K562 (cell line): ENCODE data around the gene FLAD1. TPM values are rescaled to one million over a fixed set of nuclear protein-coding genes. Genes with fewer than 3 reads are reported as not detected.
A peak's percentile ranks its signal among the peaks of the same experiment; 100 is the strongest.

Source experiments
- BRD4 ChIP-seq: fragments of 200-600 bp; sonication (generic); IDR thresholded peaks from 2 replicates; pipeline ENCODE4 v1.6.1; 2017; ENCODE audit warnings: inconsistent platforms
- BRD9 ChIP-seq: fragments of 450-650 bp; IDR thresholded peaks from 2 replicates; pipeline ENCODE4 v1.6.1; 2018; ENCODE audit warnings: low read depth; ENCODE audit not compliant: partially characterized antibody
- FOXK2 ChIP-seq, 2 experiments: fragments of 450-650 bp; IDR thresholded peaks in 1 of 2; conservative IDR thresholded peaks in 1 of 2; 2 replicates each; pipeline ENCODE4 v1.6.1; 2016; ENCODE audit warnings: low read depth in 2 of 2, mild to moderate bottlenecking in 1 of 2
- HDAC1 ChIP-seq, 2 experiments: fragments of 450-650 bp; IDR thresholded peaks; 2 replicates each; pipeline ENCODE4 v1.6.1; 2016 to 2017; ENCODE audit warnings: inconsistent platforms in 1 of 2, mild to moderate bottlenecking in 1 of 2, moderate library complexity in 1 of 2
- MAZ ChIP-seq, 2 experiments: fragments of 450-650 bp in 1 of 2; sonication (generic) in 1 of 2; formaldehyde crosslinking; IDR thresholded peaks in 1 of 2; conservative IDR thresholded peaks in 1 of 2; 2 replicates each; pipeline versions ENCODE4 v1.4.0 to v1.5.0; 2020; ENCODE audit warnings: mild to moderate bottlenecking in 1 of 2, missing genetic modification reagents in 1 of 2
- NELFE ChIP-seq: IDR thresholded peaks from 2 replicates; pipeline ENCODE4 v1.6.1; 2011; ENCODE audit warnings: mild to moderate bottlenecking; ENCODE audit not compliant: insufficient read depth, insufficient read length
- TOE1 ChIP-seq, 2 experiments: fragments of 450-650 bp in 1 of 2; sonication (generic) in 1 of 2; formaldehyde crosslinking in 1 of 2; IDR thresholded peaks; 2 replicates each; pipeline versions ENCODE4 v1.7.1 to v1.8.0; 2016 to 2022; ENCODE audit warnings: borderline replicate concordance in 2 of 2, mild to moderate bottlenecking in 2 of 2, antibody characterized with exemption in 1 of 2, inconsistent platforms in 1 of 2, low read depth in 1 of 2, missing genetic modification reagents in 1 of 2, moderate library complexity in 1 of 2
- polyA plus RNA-seq, 8 experiments: library from polyadenylated mRNA; depleted of rRNA in 4 of 8; stranded (reverse) in 5 of 8; unstranded in 3 of 8; fragments of >200 nt; fragmentation: Nextera tagmentation in 2 of 8; fragmentation: Illumina TruSeq in 1 of 8; extraction: Ambion mirVana in 2 of 8; extraction: Trizol in 1 of 8; gene quantifications; 2 replicates each; pipeline versions ENCODE4 v1.2.1 to v1.2.3, GENCODE V29; 2011 to 2014; ENCODE audit warnings: inconsistent platforms in 1 of 8, missing spikeins in 1 of 8
- total RNA-seq, 7 experiments: library from RNA; depleted of rRNA in 6 of 7; stranded (reverse); fragments of >200 nt in 6 of 7; fragmentation: Illumina TruSeq in 2 of 7; extraction: Trizol in 2 of 7; gene quantifications; 2 replicates each; pipeline versions ENCODE4 v1.2.1 to v1.2.3, GENCODE V29; 2011 to 2021; ENCODE audit warnings: low replicate concordance in 1 of 7
- TF ChIP-seq, protein P1 (sequence below): fragments of 450-650 bp; IDR thresholded peaks from 2 replicates; pipeline ENCODE4 v1.6.1; 2016; ENCODE audit warnings: mild to moderate bottlenecking, moderate library complexity
- TF ChIP-seq, protein P2 (sequence below), 2 experiments: IDR thresholded peaks; 2 replicates each; pipeline ENCODE4 v1.6.1; 2011; ENCODE audit warnings: borderline replicate concordance in 1 of 2, control low read depth in 1 of 2, low read depth in 1 of 2, low read length in 1 of 2, mild to moderate bottlenecking in 1 of 2, mixed read lengths in 1 of 2, moderate library complexity in 1 of 2; ENCODE audit not compliant: insufficient read depth in 1 of 2, insufficient read length in 1 of 2, poor library complexity in 1 of 2, severe bottlenecking in 1 of 2; ENCODE audit errors: extremely low read depth in 1 of 2
- TF ChIP-seq, protein P3 (sequence below): fragments of 450-650 bp; IDR thresholded peaks from 2 replicates; pipeline ENCODE4 v1.6.1; 2016; ENCODE audit warnings: borderline replicate concordance

FLAD1 gene
- total and polyA plus RNA-seq, 9 of the 15 experiments (the other 6 are each of a cell fraction or from before 2014, with no cell fraction given), result 24.9 to 85.8 (median 67.0) TPM

DNA sequence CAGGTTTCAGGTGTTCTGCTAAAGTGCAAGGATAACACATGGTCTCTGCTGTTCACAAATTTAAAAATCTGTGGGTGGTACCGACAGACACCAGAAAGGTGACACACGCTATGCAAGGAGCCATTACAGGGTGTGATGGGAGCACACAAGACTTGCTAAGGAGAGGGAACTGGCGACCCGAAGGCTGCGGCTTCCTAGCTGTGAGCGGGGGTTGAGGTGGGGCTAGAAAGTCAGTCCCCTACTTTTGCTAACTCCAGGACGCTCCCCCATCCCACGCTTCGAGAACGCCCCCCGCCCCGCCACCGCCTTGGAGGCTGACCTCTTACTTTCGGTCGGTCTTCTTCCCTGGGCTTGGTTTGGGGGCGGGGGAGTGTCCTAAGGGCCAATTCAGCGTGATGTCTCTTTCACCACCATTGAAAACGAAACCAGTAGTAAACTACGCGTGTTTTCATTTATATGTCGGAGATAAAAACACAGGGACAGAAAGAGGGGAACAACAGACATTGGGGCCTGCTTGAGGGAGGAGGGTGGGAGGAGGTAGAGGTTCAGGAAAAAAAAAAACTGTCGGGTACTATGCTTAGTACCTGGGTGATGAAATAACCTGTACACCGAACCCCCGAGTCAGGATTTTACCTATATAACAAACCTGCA is 7.6 kb upstream of the FLAD1 start (continued):
- TF ChIP-seq, protein P1, sequence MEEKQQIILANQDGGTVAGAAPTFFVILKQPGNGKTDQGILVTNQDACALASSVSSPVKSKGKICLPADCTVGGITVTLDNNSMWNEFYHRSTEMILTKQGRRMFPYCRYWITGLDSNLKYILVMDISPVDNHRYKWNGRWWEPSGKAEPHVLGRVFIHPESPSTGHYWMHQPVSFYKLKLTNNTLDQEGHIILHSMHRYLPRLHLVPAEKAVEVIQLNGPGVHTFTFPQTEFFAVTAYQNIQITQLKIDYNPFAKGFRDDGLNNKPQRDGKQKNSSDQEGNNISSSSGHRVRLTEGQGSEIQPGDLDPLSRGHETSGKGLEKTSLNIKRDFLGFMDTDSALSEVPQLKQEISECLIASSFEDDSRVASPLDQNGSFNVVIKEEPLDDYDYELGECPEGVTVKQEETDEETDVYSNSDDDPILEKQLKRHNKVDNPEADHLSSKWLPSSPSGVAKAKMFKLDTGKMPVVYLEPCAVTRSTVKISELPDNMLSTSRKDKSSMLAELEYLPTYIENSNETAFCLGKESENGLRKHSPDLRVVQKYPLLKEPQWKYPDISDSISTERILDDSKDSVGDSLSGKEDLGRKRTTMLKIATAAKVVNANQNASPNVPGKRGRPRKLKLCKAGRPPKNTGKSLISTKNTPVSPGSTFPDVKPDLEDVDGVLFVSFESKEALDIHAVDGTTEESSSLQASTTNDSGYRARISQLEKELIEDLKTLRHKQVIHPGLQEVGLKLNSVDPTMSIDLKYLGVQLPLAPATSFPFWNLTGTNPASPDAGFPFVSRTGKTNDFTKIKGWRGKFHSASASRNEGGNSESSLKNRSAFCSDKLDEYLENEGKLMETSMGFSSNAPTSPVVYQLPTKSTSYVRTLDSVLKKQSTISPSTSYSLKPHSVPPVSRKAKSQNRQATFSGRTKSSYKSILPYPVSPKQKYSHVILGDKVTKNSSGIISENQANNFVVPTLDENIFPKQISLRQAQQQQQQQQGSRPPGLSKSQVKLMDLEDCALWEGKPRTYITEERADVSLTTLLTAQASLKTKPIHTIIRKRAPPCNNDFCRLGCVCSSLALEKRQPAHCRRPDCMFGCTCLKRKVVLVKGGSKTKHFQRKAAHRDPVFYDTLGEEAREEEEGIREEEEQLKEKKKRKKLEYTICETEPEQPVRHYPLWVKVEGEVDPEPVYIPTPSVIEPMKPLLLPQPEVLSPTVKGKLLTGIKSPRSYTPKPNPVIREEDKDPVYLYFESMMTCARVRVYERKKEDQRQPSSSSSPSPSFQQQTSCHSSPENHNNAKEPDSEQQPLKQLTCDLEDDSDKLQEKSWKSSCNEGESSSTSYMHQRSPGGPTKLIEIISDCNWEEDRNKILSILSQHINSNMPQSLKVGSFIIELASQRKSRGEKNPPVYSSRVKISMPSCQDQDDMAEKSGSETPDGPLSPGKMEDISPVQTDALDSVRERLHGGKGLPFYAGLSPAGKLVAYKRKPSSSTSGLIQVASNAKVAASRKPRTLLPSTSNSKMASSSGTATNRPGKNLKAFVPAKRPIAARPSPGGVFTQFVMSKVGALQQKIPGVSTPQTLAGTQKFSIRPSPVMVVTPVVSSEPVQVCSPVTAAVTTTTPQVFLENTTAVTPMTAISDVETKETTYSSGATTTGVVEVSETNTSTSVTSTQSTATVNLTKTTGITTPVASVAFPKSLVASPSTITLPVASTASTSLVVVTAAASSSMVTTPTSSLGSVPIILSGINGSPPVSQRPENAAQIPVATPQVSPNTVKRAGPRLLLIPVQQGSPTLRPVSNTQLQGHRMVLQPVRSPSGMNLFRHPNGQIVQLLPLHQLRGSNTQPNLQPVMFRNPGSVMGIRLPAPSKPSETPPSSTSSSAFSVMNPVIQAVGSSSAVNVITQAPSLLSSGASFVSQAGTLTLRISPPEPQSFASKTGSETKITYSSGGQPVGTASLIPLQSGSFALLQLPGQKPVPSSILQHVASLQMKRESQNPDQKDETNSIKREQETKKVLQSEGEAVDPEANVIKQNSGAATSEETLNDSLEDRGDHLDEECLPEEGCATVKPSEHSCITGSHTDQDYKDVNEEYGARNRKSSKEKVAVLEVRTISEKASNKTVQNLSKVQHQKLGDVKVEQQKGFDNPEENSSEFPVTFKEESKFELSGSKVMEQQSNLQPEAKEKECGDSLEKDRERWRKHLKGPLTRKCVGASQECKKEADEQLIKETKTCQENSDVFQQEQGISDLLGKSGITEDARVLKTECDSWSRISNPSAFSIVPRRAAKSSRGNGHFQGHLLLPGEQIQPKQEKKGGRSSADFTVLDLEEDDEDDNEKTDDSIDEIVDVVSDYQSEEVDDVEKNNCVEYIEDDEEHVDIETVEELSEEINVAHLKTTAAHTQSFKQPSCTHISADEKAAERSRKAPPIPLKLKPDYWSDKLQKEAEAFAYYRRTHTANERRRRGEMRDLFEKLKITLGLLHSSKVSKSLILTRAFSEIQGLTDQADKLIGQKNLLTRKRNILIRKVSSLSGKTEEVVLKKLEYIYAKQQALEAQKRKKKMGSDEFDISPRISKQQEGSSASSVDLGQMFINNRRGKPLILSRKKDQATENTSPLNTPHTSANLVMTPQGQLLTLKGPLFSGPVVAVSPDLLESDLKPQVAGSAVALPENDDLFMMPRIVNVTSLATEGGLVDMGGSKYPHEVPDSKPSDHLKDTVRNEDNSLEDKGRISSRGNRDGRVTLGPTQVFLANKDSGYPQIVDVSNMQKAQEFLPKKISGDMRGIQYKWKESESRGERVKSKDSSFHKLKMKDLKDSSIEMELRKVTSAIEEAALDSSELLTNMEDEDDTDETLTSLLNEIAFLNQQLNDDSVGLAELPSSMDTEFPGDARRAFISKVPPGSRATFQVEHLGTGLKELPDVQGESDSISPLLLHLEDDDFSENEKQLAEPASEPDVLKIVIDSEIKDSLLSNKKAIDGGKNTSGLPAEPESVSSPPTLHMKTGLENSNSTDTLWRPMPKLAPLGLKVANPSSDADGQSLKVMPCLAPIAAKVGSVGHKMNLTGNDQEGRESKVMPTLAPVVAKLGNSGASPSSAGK, result peak; percentile 20; the same call in 1 of the 2 replicates
- TF ChIP-seq BRD4 (peak; percentile 77; the same call in 1 of the 2 replicates), BRD9 (peak; percentile 33), TOE1 (IDR thresholded peaks at IDR 0.05; ENCODE audit: borderline replicate concordance) (no peak), TOE1 (CRISPR knock-in tag; IDR thresholded peaks at IDR 0.05; ENCODE audit: borderline replicate concordance, low read depth) (no peak), FOXK2 (conservative IDR thresholded peaks at IDR 0.05 in 1 of 2, IDR thresholded peaks at IDR 0.05 in 1 of 2; ENCODE audit: low read depth in 2 of 2) (peak; percentile 61 to 81), HDAC1 (IDR thresholded peaks at IDR 0.05) (0 out of 4 replicates have a peak, but pooled peaks of 1 of the 2 experiments have one; percentile 16), MAZ (CRISPR knock-in tag; conservative IDR thresholded peaks at IDR 0.05 in 1 of 2, IDR thresholded peaks at IDR 0.05 in 1 of 2) (peak; percentile 18 to 54; a peak in 3 of 4 replicates), NELFE (no peak)
- TF ChIP-seq, protein P2, sequence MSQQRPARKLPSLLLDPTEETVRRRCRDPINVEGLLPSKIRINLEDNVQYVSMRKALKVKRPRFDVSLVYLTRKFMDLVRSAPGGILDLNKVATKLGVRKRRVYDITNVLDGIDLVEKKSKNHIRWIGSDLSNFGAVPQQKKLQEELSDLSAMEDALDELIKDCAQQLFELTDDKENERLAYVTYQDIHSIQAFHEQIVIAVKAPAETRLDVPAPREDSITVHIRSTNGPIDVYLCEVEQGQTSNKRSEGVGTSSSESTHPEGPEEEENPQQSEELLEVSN (IDR thresholded peaks at IDR 0.05; ENCODE audit: borderline replicate concordance in 1 of 2, extremely low read depth in 1 of 2, insufficient read depth in 1 of 2, insufficient read length in 1 of 2, low read depth in 1 of 2, low read length in 1 of 2, poor library complexity in 1 of 2, severe bottlenecking in 1 of 2), result peak in 1 of 2 experiments; percentile 24
- TF ChIP-seq, protein P3, sequence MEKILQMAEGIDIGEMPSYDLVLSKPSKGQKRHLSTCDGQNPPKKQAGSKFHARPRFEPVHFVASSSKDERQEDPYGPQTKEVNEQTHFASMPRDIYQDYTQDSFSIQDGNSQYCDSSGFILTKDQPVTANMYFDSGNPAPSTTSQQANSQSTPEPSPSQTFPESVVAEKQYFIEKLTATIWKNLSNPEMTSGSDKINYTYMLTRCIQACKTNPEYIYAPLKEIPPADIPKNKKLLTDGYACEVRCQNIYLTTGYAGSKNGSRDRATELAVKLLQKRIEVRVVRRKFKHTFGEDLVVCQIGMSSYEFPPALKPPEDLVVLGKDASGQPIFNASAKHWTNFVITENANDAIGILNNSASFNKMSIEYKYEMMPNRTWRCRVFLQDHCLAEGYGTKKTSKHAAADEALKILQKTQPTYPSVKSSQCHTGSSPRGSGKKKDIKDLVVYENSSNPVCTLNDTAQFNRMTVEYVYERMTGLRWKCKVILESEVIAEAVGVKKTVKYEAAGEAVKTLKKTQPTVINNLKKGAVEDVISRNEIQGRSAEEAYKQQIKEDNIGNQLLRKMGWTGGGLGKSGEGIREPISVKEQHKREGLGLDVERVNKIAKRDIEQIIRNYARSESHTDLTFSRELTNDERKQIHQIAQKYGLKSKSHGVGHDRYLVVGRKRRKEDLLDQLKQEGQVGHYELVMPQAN, result peak; percentile 21; the same call in 1 of the 2 replicates
